ENCODE data around the gene C5orf22.
"Not testable (repeated sequence)": the region's sequence is repeated elsewhere in the genome, so short reads cannot be mapped to it uniquely, and the experiment has no call there.

C5orf22 gene

DNA sequence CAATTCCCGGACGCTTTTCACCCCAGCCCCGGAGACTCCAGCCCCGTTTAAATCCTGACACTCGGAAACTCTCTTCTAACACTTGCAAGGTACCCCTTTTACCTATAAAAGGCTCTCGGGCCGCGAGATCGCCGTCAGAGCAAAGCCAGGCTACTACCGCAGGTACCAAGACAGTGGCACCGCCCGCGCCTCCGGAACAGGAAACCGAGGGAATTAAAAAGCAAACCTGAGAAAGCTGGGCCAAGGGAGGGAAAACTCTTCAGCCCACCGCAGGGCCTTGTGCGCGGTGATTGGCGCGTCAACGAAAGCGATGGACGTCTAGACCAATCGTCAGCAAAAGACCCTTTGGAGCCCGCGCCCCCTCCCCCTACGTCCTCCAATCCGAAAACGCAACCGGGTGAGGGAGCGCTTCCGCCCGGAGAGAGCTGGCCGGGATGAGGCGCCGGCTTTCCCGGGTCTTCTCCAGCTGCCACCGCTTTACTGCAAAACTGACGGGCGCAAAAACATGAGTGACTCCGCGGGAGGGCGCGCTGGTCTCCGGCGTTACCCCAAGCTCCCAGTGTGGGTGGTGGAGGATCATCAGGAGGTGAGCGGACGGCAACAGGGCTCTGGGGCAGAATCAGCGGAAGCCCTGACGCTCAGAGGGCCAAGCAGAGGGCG lies at the start of gene C5orf22, which contains the start of gene DROSHA:
Gene C5orf22, plus strand, starts transcription at position 414 of the 660 bp plus-strand sequence. Its CDS starts 92 bp downstream, at position 506.
Gene DROSHA, minus strand, starts transcription at position 206 of the 660 bp plus-strand sequence. CDS start 3,034 bp downstream, outside the sequence.
- peak; percentile 95 for DNase-seq (ENCODE audit: low read depth)

DNA sequence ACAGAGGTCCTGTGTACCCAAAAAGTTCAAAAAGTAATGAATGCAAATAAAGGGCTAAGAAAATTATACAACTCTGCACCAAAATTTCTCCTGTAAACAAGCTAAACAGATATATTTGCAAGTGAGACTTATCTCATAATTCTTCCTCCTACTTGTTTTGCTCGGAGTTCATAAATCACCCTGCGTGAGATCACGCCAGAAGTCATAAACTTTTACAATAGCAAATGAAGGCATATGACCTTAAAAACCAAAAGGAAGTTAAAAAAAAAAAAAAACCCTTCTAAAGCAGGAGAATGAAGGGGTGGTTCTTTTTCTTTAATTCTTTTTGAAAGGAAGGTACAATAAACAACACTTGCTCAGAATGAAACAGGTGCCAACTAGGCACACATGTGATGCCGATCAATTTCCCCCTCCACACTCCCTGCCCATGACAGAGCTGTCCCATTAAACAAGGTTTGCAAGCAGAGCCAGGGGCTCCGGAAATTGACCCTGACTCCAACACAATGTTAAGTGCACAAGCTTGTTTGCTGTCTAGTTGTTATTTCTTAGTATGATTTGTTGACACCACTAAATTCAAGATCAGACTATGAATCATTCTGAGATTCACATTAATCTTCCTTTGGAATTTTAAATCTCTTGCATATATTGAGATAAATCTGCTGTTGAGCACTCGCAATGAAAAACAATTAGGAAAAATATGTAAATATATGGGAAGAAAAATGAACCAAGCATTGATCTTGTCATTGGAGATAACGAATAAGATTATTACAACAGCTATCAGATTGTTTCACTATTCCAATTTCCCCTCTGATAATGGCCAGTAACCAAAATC lies 46.5 kb upstream of the C5orf22 start:
- no peak for DNase-seq (ENCODE audit: low read depth)

DNA sequence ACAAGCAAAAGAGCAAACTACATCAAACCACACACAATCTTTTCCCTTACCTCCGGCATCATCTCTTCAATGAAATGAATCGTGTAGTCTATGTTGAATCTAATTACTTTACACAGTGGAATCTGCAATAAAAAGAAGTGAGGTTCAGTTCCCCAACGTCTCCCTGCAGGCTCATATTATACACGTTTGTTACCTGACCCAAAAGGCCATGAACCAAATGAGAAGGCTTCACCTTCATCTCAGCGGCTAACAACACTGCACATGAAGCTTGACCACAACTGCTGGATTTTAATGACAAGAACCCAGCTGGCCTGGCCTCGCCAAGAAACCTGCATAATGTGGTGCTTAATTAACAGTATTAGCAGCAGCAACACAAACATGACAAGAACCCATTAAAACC lies 45.7 kb upstream of the C5orf22 start:
- DNase-seq (ENCODE audit: low read depth): no peak

DNA sequence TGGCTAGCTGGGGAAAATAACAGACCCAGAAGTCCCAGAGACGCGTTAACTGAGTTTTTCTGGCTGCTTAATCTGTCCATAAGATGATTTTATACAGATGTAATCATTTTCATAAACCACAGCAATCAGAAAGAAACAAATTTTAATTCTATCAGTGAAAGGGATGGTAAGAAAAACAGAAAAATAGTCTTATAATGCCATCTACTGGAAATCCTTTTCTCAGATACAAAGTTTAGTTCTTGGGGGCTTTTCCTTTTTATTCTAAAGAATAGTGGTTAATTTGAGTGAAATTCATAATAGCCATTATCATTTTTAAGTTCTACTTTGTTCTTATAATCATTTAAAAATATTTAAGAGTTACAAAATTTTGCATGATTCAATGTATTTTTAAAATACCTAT lies 44.6 kb upstream of the C5orf22 start:
- DNase-seq (ENCODE audit: low read depth): no peak

DNA sequence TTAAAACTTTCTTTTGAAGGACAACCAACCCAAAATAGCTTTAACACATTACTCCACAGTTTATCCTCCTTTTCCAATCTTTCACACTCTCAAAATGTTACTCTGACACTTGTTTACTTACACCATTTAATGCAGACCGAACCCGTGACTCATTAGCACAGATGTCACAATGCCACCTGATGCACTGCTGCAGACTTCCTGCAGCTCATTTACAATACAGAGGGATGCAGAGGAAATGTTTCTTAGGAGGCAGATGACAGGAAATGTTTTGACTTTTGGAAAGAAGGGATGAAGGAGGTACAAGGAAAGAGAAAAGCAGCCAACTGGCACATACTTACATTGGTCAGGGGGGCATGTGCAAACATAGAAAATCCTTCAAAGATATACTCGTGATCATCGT lies 39.2 kb upstream of the C5orf22 start:
- DNase-seq (ENCODE audit: low read depth): no peak

DNA sequence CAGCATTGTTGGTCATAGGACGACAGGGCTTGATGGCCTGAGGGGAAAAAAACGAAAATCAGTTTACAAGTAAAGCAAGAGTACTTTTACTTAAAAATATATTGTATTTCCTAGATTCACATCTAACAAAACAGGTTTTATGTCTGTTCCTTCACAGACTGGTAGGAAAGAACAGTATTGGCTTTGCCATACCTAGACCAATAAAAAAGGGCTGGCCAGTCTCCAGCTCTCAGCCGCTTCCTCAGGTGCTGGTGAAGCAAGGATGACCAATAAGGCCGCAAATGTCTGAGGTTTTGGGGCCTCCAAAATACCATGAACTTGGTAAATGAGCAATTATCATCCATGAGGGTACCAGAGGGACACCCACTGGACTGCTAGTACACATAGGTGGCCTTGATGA lies 36.8 kb upstream of the C5orf22 start:
- DNase-seq (ENCODE audit: low read depth): no peak

DNA sequence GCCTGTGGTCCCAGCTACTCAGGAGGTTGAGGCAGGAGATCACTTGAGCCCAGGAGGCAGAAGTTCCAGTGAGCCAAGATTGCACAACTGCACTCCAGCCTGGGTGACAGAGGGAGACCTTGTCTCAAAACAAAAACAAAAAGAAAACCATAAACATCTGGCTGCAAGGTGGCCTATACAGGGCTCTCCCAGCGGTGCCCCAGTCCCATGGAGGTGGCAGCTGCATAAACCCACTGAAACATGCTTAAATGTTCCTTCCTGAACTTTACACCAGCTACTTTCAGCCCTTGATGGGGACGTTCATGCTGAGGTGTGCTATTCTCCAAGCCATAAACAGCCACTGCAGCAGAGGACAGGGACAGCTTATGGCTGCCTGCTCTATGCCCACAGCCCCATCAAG lies 35.8 kb upstream of the C5orf22 start:
- no peak for DNase-seq (ENCODE audit: low read depth)

DNA sequence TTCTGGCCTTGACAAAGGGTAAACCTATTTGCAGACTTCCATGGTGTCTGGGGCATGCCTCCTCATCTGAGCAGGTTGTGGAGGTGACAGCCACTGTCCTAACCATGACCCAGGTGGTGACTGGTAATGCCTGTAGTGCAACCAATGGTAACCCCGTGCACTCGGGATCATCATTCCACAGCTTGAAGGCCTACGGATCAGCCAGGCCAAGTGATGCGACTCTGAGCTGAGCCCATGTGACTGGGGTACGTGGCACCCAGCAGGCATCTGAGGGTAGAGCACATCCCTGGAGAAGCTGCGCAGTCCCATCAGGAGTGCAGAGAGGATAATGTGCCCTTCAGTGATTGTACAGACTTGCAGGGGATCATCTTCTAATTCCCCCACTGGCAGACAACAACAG lies 35.2 kb upstream of the C5orf22 start:
- no peak for DNase-seq (ENCODE audit: low read depth)

DNA sequence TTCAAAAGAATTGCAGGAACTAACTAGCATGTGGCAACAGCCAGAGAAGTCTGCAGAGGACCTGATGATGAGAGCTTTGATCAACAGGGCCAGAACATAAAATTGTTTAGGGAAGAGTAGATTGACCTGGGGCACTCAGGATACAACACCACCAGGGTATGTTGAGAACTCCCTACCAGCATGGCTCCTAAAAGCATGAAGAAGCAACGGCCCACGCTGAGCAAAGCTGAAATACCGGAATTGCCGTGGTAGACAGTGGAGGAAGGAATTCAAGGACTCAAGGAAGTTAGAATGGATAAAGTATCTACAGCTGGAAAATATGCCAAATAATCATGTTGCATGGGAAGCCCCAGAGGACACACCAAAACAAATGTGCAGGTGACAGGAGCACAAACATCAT lies 31.8 kb upstream of the C5orf22 start:
- DNase-seq (ENCODE audit: low read depth): no peak

DNA sequence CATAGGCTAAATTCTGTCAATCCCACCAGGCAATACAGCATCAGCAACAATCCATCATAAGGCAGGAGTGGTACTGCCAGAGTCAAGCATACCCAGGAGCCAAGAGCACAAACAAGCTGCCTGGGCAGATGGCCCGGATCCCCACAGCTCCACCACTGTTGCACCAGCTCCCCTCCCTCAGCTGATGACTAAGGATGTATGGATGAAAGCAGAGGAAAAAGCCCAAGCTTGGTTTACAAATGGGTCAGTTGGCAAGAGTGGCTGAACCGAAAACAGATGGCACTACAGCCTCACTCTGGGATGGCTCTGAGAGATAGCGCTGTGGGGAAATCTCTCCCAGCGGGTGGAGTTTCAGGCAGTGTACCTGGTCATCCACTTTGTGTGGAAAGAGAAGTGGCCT lies 29.6 kb upstream of the C5orf22 start:
- no peak for DNase-seq (ENCODE audit: low read depth)

DNA sequence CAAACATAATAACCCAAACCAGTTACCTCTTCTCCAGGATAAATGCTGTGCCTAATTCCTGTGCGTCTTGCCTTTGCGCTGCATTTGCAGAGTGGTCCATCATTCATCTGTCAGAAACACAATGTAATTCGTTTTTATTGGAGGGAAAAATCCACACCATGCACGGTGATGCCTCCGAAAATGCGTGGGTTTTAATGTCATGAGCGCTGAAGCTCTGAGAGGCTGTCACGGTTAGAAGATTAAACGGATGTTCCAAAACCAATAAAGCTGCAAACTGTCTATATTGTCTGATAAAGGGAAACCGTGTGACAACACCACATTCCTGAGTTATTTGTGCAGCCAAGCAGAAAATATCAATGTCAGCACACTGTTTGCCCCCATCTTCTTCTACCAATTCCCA lies 27.6 kb upstream of the C5orf22 start:
- no peak for DNase-seq (ENCODE audit: low read depth)

DNA sequence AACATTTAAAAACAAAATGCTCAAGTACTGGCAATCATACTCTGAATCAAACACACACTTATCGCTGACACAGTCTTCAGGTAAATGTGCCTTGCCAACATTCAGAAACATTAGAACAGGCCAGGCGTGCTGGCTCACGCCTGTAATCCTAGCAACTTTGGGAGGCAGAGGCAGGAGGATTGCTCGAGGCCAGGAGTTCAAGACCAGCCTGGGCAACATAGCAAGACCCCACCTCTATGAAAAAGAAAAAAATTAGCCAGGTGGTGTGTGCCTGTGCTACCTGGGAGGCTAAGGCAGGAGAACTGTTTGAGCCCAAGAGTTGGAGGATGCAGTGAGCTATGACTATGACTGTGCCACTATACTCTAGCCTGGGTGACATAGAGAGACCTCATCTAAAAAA lies 20.8 kb upstream of the C5orf22 start:
- no peak for DNase-seq (ENCODE audit: low read depth)

DNA sequence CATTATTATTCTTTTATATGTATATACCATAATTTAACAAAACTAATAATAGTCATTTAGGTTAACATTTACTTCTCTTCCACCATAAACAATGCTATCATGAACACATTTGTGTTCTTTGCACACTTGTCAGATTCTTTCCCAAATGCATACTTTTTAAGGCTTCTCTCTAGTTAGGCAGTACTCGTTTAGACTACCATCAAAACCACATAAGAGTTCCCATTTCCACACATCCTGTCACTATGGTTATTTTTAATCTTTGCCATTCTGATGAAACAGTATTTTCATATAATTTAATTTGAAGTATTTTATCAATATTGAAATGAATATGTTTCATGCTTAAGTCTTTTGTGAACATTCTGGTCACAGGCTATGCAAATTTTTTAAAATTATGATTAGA lies 15.3 kb upstream of the C5orf22 start:
- DNase-seq (ENCODE audit: low read depth): no peak

DNA sequence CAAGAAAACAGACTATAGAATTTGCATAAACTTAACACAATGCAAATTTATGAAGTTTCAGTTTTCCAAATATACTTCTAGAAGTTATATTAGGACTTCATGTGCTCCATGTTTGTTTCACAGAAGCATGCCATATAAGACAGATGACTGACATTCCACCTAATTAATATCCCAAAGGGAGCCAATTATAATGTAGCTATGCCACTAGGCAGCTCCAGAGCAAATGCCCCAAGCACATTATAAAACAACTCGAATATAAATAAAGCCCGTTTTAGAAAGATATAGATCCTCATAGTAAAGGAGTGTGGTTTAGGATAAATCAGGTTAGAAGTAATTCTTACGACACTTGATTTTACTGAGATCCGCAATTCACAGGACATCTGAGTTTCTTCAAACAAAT lies 9.1 kb upstream of the C5orf22 start:
- no peak for DNase-seq (ENCODE audit: low read depth)

DNA sequence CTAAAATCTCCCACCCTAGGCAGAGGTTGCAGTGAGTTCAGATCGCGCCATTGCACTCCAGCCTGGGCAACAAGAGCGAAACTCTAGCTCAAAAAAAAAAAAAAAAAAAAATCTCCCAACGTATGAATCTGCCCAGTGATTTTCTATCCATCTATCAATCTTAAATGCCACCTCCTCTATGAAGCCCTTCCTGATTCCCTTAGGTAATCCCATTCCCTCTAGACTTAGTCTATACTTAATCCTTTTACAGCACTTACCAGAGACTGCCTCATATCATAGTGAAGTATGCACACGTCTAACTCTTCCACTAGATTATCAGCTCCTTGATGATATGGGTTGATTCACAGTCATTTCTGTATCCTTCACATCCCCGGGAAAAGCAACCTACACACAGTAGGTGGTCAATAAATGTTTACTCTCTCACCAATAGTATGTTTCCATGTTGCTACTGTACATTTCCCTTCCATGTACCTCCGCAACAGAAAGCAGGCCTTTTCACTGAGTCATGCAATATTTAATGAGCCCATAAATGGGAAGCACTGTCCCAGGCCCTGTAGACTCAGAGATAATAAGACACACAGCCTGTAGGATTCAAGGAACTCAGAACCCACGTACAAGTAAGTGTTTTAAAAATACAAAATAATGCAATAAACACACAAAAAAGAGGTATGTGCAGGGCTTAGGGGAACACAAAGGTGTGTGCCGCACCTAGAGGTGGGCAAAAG lies 1.4 kb upstream of the C5orf22 start:
- no peak for DNase-seq (ENCODE audit: low read depth)

DNA sequence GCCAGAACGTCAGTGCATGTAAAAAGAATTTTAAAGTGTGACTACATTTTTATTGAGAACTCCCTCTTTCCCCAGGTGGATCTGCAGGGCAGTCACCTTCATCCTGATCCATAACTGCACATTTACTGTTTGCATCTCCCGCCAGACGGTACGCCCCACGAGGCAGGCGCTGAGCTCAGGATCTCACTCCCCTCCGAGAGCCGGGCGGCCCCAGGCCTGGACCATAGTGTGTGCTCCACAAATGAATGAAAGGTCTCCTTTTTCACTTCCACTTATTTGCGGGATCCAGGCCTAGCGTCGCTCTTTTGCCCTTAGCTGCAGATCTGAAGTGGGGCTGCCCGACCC lies 586 bp upstream of the C5orf22 start:
- peak; percentile 11 for DNase-seq (ENCODE audit: low read depth)

DNA sequence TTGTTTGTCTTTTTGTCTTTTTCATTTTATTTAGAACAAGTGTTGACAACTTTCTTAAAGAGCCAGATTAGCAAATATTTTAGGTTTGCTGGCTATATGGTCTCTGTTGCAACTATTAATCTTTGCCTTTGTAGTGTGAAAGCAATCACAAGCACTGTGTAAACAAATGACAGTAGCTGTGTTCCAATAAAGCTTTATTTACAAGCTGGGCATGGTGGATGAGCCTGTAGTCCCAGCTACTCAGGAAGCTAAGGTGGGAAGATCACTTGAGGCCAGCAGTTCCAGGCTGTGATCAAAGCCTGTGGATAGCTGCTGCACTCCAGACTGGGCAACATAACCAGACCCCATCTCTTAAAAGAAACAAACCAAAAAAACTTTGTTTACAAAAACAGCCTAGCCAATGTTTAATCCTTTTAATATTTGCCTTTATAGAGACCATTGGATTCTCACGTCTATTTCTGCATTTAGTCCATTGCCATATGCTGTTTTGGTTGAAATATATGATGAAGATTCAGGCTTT lies 2.5 kb downstream of the C5orf22 start:
- no peak for DNase-seq (ENCODE audit: low read depth)

DNA sequence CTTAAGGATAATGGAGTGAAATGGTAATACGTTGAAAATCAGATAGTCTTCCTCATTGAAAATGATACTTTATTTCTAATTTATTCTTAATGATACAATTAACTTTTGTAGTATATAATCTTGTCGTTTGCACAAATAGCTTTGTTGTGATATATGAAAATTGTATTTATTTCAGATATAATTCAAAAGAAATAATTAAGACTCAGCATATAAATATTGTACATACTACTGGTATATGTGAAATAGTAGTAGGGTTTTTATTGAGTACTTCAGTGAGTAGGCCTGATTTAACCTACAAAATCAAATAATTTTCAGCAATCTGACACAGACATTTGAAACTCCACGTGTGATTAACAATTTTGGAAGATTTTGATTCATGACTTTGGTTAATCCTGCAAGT lies 4.8 kb downstream of the C5orf22 start:
- DNase-seq (ENCODE audit: low read depth): no peak

DNA sequence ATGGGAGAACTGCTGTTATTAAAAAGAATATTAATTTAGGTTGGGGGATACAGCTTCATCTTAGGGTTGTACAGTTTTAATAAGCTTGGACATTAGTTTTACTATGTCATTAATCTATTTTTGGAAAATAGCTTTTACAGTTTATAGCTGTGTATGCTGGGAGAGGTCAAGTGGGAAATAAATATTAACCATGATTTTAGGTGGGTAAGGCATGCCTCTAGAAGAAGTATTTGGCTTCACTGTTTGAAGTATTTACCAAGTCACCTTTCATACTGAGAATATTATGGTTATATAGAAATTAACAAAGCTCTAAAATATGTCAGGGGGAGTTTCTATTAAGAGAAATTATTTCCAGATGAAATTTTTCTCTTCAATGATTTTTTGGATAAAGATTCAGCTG lies 5.2 kb downstream of the C5orf22 start:
- DNase-seq (ENCODE audit: low read depth): no peak

DNA sequence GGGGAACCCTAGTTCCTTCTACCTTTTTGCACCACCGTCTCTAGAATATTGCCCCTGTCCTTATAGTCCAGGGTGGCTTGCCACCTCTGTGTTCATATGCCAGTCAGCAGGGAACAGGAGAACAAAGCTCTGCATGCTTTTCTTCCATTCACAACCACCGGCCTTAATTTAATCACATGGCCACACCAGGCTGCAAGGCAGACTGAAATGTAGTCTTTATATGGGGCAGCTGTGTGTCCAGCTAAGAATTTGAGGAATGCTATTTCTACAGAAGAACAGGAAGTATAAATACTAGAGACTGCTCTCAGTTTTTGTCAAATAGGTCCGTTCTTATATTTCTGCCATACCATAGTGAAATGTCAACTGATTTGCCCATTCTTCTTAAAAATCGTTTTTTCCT lies 5.8 kb downstream of the C5orf22 start:
- no peak for DNase-seq (ENCODE audit: low read depth)

DNA sequence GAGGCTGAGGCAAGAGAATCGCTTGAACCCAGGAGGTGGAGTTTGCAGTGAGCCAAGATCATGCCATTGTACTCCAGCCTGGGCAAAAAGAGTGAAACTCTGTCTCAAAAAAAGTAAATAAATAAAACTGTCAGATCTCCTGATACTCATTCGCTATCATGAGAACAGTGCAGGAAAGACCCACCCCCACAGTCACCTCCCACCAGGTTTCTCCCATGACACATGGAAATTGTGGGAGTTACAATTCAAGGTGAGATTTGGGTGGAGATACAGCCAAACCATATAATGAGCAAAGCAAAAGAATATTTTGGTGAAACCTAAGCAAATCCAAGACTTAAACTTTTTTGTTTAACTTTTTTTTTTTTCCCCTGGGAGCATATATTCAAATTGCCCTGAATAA lies 17.0 kb downstream of the C5orf22 start:
- not testable (repeated sequence) for DNase-seq (ENCODE audit: low read depth)

DNA sequence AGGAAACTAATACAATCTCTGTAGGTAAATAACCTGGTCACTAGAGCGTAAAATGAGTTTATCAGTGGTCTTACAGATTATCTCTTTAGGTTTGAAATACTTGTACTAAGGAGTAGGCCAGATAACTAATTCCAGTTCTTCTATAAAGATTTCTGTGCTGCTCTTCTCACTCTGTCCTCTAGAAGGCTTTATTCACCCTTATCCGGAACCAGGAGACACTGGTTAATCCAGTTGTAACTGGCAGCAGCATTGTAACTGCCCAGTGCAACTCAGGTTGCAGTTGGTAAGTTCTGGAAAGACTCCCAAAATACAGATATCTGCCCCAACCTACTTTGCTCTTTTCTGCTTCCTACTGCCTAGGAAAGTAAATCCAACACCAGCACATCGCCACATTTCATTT lies 19.8 kb downstream of the C5orf22 start:
- no peak for DNase-seq (ENCODE audit: low read depth)

DNA sequence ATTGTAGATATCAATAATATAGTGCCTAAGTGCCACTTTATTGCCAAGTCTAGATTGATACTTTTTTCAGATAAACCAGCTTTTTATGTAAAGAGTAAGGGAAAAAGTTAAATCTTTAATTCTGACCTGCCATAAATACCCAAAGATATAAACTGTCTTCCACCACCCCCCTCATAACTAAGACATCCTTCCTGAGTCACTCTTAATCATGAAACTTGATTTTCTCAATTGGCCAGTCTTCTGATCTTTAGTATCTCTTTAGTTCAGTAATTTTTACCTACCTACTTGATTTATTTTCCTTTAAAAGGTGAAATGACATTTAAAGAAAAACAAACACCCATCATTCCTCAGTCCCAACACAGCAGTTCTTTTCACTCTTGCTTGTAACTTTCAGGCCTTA lies 21.8 kb downstream of the C5orf22 start:
- DNase-seq (ENCODE audit: low read depth): no peak
